GM12872 (cell line): ENCODE measurements around the gene OSBPL8.

Experiments
- TF ChIP-seq, protein P1 (sequence below): IDR thresholded peaks from 3 replicates; pipeline ENCODE4 v1.5.1; 2011; ENCODE audit warnings: low read depth, mild to moderate bottlenecking, low read length, moderate library complexity; ENCODE audit not compliant: insufficient read depth

OSBPL8 gene

DNA sequence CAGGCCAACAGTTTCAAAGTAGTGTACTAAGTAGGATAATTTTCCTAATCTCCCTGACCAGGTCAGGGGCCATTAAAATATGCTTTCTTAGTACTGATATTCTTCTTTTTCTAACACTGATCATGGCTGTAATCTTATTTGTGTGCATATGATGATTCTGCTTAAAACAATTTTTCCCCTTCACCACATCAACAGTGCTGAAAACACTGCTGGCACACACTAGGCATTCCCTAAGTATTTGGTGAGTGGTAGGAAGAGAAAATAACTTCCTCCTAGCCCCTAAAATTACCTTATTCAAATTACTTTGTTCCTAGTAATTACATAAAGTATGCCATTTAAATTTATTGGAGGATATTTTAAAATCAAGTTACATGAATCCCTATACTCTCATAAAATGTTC lies 161.5 kb downstream of the OSBPL8 start:
- TF ChIP-seq, protein P1, sequence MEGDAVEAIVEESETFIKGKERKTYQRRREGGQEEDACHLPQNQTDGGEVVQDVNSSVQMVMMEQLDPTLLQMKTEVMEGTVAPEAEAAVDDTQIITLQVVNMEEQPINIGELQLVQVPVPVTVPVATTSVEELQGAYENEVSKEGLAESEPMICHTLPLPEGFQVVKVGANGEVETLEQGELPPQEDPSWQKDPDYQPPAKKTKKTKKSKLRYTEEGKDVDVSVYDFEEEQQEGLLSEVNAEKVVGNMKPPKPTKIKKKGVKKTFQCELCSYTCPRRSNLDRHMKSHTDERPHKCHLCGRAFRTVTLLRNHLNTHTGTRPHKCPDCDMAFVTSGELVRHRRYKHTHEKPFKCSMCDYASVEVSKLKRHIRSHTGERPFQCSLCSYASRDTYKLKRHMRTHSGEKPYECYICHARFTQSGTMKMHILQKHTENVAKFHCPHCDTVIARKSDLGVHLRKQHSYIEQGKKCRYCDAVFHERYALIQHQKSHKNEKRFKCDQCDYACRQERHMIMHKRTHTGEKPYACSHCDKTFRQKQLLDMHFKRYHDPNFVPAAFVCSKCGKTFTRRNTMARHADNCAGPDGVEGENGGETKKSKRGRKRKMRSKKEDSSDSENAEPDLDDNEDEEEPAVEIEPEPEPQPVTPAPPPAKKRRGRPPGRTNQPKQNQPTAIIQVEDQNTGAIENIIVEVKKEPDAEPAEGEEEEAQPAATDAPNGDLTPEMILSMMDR = no peak

DNA sequence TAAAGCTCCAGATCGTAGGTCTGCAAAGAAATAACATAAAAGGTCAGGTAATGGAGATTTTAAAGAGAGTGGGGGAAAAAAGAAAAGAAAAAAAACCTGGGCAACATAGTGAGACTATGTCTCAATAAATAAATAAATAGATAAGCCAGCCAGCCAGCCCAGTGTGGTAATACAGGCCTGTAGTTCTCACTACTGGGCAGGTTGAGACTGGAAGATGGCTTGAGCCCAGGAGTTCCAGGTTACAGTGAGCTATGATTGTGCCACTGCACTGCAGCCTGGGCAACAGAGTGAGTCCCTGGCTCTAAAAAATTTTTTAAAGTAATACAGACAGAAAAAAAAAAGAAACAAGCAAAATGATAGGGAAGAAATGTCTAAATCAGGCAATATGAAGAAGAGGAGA lies 168.1 kb downstream of the OSBPL8 start:
- TF ChIP-seq, protein P1 = no peak

DNA sequence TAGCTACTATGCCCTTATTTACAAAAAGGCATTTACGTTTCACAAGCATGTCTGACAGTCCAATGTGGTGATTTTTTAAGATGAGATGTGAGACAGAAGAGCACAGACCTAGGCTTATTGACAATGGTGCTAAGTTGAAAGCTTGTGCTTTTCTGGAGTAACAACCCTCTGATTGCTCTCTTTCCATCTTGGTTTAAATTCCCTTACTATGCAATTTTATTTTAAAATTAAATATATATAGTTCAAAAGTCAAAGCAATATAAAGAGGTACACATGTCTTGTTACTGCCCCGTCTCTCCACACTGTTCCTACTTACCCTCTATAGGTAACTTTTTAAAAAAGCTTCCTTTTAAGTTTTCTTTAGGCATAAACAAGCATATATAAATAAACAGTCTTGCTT lies 172.0 kb downstream of the OSBPL8 start:
- TF ChIP-seq, protein P1 = no peak

DNA sequence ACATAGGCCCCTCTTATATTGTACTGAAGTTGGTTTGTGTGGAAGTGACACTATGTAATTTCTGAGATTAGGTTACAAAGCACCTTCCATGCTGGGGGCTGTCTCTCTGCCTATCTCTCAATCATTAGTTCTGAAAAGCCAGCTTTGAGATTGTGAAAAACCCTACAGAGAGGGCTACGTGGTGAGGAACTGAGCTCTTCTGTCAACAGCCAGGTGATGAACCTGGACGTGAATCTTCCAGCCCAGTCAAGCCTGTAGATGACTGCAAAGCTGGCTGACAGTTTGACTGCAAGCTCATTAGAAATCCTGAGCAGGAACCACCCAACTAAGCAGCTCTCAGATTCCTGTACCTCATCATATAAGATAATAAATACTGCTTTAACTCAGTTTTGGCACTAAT lies 175.0 kb downstream of the OSBPL8 start:
- TF ChIP-seq, protein P1 = no peak

DNA sequence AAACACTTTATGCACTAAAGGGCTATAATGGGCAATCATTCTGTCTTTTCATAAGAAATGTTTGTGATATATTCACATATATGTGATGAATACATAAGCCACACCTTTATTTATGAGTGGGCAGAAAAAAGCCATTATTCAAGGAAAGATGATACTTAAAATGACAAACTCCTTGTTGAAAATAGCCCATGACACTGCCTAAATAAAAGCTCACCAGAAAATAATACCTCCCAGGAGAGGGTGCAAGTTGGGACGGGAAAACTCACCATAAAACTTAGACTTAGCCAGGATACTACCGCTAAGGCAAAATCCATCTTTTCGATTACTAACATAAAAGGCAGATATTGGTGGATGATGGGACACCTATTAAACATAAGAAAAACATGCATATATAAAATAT lies 175.6 kb downstream of the OSBPL8 start:
- TF ChIP-seq, protein P1 = no peak

DNA sequence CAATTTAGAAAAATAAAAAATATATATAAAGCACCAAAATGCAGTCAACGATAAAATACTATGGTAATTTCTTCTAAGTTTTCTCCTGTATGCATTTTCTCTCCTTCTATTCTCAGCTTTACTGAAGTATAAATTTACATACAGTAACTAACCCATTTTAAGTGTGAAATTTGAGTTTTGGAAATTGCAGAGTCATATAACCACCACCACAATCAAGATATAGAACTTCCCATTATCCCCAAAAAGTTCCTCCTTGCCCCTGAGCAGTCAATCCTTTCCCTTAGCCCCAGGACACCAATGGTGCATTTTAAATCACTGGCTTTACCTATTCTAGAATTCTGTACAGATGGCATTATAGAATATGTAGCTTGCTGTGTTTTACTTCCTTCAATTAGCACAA lies 180.3 kb downstream of the OSBPL8 start:
- TF ChIP-seq, protein P1 = no peak

DNA sequence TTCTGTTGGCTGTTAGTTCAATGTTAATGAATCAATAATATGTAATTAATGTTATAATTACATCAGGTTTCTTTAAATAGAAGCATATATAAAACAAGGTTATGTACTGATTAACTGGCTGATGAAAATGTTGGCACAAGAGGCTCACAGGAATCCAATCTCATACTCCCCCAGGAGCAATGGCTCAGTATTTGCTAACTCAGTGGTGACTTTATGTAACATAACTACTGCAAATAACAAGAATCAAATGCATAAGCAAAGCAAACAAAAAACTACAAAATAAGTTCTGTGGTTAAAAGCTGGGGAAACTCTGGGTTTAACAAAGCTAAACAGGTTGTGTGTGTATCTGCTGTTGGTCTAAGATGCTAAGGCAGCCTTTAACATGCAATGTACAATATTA lies 183.6 kb downstream of the OSBPL8 start:
- TF ChIP-seq, protein P1 = no peak

DNA sequence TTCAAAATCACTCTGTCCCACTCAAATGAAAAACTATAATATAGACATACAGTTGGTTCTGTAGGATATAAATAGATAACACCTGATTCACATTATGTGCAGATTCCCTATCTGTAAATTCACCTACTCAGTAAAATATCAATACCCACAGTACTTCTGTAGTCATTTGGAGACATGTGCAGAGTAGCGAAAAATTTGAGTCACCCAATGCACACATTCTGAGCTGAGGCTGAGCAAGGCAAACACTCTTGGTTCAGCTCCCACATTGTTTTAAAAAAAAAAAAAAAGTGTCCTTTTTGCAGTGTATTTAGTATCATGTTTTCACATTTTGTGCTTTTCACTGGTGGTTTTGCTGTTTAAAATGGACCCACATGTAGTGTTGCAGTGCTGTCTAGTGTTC lies 184.1 kb downstream of the OSBPL8 start:
- TF ChIP-seq, protein P1 = no peak
